ENCODE data around the gene PIK3CD. TPM values are rescaled to one million over a fixed set of nuclear protein-coding genes. Genes with fewer than 3 reads are reported as not detected.

The PIK3CD gene
- total RNA-seq, 2 experiments from 2014 or later: 222 to 242 TPM

DNA sequence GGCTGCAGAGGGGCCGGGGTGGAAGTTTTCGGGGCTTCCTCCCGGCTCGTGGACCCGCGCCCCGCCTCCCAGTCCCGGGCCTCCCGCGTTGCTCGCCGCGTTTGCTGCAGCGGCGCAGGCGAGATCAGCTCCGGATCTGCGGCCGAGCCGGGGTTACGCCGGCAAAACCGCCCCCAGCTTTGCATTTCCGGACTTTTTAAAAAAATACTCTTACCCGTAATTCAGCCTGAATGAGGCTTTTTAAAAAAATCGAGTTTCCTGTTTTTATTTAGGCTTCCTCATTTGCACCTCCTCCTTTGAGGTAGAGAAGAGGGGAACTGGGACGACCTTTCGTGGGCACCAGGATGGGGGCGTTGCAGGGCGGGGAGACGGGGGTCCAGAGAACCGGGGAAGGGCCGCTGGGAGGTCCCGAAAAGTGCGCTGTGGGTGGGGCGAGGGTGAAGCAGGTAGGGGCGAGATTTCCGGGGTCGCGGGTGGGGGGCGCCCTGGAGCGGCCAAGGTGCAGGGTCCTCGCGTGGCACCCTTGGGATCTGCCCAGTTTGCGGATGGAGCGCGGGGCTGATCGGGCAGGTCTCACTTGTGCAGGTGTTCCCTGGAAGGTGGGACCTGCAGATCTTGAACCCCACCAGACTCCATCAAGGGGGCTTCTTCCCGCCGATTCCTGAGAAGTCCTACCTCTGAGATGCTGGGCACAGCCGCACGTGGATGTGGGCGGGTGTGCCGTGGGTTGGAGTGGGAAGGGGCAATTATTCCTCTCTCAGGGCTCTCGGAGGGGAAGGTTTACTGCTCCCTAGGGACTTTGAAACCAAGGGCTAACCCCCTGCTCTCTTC, 1.1 kb downstream of the PIK3CD start:
- H3K27ac Mint-ChIP-seq: peak overlapping the region; percentile 96
- H3K36me3 Mint-ChIP-seq (ENCODE audit: low read depth): peaks cover 52% of the 10 kb centered on the region
- H3K4me3 Mint-ChIP-seq: peak overlapping the region; percentile 95
- H3K9me3 Mint-ChIP-seq: no peaks in the 10 kb centered on the region
- POLR2A ChIA-PET: interaction anchor here (0.6 to 2.3 kb wide), 5 partner anchors 24 to 364 kb away, joined by 4 to 6 read pairs (median 5); no protein-coding TSS in a partner anchor
- no peaks in the 10 kb centered on the region for H3K27me3 Mint-ChIP-seq
- peaks cover 68% of the 10 kb centered on the region for H3K4me1 Mint-ChIP-seq
- CTCF ChIA-PET: interaction anchor here (0.6 to 11.4 kb wide), 11 partner anchors 9 to 1347 kb away, joined by 3 to 81 read pairs (median 3); no protein-coding TSS in a partner anchor
- DNase-seq: peak; percentile 78

DNA sequence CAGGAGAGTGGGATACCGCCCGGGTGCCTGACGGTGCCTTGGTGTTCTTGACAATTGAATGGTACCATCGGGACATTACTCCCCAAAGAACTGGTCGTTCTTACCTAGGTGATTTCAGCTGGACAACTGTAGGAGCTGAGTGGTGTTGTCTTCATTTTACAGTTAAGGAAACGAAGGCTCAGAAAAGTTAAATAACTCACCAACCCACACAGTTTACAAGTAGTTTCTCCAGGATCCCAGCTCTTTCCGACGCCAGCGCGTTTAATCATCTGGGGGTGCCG, 1.6 kb downstream of the PIK3CD start:
- DNase-seq: peak; percentile 17
- no peaks in the 10 kb centered on the region for H3K9me3 Mint-ChIP-seq
- POLR2A ChIA-PET: interaction anchor here (1.7 to 2.3 kb wide), 2 partner anchors 25 to 34 kb away, joined by 5 to 6 read pairs; no protein-coding TSS in a partner anchor
- peaks cover 49% of the 10 kb centered on the region for H3K36me3 Mint-ChIP-seq (ENCODE audit: low read depth)
- peak overlapping the region; percentile 96 for H3K27ac Mint-ChIP-seq
- peak overlapping the region; percentile 95 for H3K4me3 Mint-ChIP-seq
- H3K4me1 Mint-ChIP-seq: peaks cover 71% of the 10 kb centered on the region
- CTCF ChIA-PET: interaction anchor here (0.7 to 11.4 kb wide), 8 partner anchors 10 to 74 kb away, joined by 3 to 81 read pairs (median 3); no protein-coding TSS in a partner anchor
- H3K27me3 Mint-ChIP-seq: no peaks in the 10 kb centered on the region

DNA sequence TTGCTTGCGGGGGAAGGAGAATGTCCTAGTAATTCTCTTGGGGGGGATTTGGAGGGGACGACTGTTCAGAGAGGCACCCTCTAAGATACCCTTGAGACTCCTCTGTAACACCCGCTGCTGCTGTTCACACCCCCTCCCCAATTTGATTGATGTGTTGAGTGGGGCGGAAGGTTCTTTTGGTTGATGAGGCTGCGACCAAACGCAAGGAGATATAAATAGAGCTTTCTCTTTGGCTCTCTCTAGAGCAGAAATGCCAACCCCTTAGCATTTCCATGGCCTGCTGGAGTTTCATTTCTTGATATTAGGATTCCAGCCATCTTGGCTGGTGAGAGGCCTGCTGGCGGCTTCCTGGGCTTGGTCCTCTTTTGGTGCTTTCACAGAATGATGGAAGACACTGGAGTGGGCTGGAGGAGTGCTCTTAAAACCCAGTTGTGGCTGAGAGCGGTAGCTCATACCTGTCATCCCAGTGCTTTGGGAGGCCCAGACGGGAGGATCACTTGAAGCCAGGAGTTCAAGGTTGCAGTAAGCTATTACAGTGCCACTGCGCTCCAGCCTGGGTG, 2.0 kb downstream of the PIK3CD start:
- H3K4me3 Mint-ChIP-seq: peak overlapping the region; percentile 95
- H3K36me3 Mint-ChIP-seq (ENCODE audit: low read depth): peaks cover 49% of the 10 kb centered on the region
- no peaks in the 10 kb centered on the region for H3K9me3 Mint-ChIP-seq
- peaks cover 71% of the 10 kb centered on the region for H3K4me1 Mint-ChIP-seq
- CTCF ChIA-PET: interaction anchor here (0.7 to 11.4 kb wide), 8 partner anchors 10 to 73 kb away, joined by 3 to 81 read pairs (median 3); no protein-coding TSS in a partner anchor
- H3K27me3 Mint-ChIP-seq: no peaks in the 10 kb centered on the region
- peak overlapping the region; percentile 96 for H3K27ac Mint-ChIP-seq
- POLR2A ChIA-PET: interaction anchor here (1.5 to 2.3 kb wide), 3 partner anchors 25 to 64 kb away, joined by 5 to 6 read pairs (median 5); no protein-coding TSS in a partner anchor
- peak; percentile 44 for DNase-seq

DNA sequence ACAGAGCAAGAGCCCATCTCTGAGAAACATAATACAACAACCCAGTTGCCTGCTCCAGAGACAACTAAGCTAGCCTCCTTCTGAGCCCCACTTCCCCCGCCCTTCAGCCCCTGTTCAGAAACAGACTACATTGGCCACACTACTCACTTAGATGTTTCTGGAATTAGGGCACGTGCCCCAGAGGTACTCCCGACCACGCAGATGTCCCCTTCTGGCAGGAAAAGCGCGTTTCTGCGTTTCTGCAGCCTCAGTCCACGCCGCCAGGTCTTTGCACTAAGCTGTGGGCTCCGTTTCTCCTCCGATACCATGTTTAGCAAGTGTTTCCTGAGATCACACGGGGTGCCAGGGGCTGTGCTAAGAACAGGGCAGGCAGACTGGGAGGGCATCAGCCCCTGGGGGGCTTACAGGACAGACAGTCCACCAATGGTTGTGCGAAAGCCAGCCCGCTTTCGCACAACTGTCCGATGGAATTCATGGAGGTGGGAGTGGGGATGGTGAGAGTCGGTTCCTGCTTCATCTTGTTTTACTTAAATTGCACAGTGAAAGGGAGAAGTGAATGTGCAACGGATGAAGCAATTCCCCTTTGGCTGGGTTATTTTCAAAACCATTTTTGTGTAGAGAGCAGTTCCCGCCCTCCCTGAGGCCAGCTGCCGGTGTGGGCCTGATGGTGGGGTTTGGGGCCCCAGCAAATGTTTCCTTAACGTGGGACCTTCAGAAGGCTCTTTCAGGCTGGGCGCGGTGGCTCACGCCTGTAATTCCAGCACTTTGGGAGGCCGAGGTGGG, 2.7 kb downstream of the PIK3CD start:
- peak overlapping the region; percentile 95 for H3K4me3 Mint-ChIP-seq
- H3K4me1 Mint-ChIP-seq: peaks cover 76% of the 10 kb centered on the region
- DNase-seq: peak; percentile 33
- H3K27ac Mint-ChIP-seq: peak overlapping the region; percentile 96
- no peaks in the 10 kb centered on the region for H3K9me3 Mint-ChIP-seq
- H3K36me3 Mint-ChIP-seq (ENCODE audit: low read depth): peaks cover 51% of the 10 kb centered on the region
- H3K27me3 Mint-ChIP-seq: no peaks in the 10 kb centered on the region
- POLR2A ChIA-PET: interaction anchor here (0.7 to 2.3 kb wide), 4 partner anchors 26 to 112 kb away, joined by 4 to 6 read pairs (median 5); no protein-coding TSS in a partner anchor
- CTCF ChIA-PET: interaction anchor here (0.7 to 11.4 kb wide), 9 partner anchors 9 to 67 kb away, joined by 3 to 81 read pairs (median 3); no protein-coding TSS in a partner anchor

DNA sequence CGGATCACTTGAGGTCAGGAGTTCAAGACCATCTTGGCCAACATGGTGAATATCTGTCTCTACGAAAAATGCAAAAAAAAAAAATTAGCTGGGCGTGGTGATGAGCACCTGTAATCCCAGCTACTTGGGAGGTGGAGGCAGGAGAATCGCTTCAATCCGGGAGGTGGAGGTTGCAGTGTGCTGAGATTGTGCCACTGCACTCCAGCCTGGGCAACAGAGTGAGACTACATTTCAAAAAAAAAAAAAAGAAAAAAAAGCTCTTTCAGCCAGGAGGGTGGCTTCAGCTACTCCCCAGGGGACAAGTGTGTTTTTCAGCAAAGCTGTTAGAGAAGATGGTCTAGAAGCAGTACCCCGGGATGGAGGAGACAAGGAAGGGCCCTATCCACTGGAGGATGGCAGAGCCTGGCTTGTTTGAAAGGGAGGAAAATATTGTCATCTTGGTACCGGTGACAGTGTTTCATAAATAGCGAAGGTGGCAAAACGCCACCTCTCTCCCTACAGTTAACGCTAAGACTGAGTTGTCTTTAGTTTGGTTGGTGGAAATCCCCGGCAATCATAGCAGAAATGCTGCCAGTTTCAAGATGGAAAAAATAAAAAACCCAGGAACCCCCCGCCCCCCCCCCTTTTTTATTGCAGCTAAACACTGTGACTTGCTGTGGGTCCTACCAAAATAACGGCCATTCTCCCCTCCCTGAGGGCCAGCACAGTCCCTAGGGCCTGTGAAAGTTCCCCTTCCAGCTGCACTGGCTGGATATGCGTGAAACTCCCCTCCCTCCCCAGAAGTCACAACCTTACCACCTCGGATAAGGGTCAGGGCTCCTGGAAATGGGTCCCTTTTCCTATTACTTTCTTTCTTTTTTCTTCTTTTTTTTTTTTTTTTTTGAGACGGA, 3.5 kb downstream of the PIK3CD start:
- DNase-seq: peak; percentile 42
- CTCF ChIA-PET: interaction anchor here (0.7 to 11.4 kb wide), 10 partner anchors 10 to 66 kb away, joined by 3 to 81 read pairs (median 3); no protein-coding TSS in a partner anchor
- H3K36me3 Mint-ChIP-seq (ENCODE audit: low read depth): peaks cover 55% of the 10 kb centered on the region
- POLR2A ChIA-PET: interaction anchor here (0.7 to 2.3 kb wide), 3 partner anchors 32 to 113 kb away, joined by 4 to 6 read pairs (median 5); no protein-coding TSS in a partner anchor
- peaks cover 74% of the 10 kb centered on the region for H3K4me1 Mint-ChIP-seq
- H3K9me3 Mint-ChIP-seq: no peaks in the 10 kb centered on the region
- H3K27ac Mint-ChIP-seq: peak overlapping the region; percentile 96
- H3K27me3 Mint-ChIP-seq: no peaks in the 10 kb centered on the region
- peak overlapping the region; percentile 95 for H3K4me3 Mint-ChIP-seq

DNA sequence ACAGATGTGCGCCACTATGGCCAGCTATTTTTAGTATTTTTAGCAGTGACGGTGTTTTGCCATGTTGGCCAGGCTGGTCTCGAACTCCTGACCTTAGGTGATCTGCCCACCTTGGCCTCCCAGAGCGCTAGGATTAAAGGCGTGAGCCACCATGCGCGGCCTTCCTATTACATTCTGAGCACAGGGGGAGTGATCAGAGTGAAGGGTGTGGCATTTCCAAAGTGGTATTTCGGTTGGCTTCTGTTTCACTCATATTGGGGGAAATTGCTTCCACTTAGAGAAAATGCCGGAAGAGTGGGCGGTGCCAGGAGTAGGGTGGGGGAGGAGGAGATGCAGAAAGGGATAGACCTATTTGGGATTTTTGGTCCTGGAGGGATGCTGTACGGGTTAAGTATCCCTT, 4.3 kb downstream of the PIK3CD start:
- H3K4me1 Mint-ChIP-seq: peaks cover 74% of the 10 kb centered on the region
- H3K27me3 Mint-ChIP-seq: no peaks in the 10 kb centered on the region
- H3K4me3 Mint-ChIP-seq: peak overlapping the region; percentile 95
- ChIA-PET POLR2A (interaction anchor here (0.6 kb wide), 1 partner anchor 9 kb away, joined by 3 read pairs; no protein-coding TSS in a partner anchor), CTCF (interaction anchor here (1.1 to 11.4 kb wide), 5 partner anchors 11 to 35 kb away, joined by 3 to 81 read pairs (median 4); no protein-coding TSS in a partner anchor)
- no peak for DNase-seq
- H3K9me3 Mint-ChIP-seq: no peaks in the 10 kb centered on the region
- H3K36me3 Mint-ChIP-seq (ENCODE audit: low read depth): peaks cover 61% of the 10 kb centered on the region
- peak overlapping the region; percentile 78 for H3K27ac Mint-ChIP-seq

DNA sequence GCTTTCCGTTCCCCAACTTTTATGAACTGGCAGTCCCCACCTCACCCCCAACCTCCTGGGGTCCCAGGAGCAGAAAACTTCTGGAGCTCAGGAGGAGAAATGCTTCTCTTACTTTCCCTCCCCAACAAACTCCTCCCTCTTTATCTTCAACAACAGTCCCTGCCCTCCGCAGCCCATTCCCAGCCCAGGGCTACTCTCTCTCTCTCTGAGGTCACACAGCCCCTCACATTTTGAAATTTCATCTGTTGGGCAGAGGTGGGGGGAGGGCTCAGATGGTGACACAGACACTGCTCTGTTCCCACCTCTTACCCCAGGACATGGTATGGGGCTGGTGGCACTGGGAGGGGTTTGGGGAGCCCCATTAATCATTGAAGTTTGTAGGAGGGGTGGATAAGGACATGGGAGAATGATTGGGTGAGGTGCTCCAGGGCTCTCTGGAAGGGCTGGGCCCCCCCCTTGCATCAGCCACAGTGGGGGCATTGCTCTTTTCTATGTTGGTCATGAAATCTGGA, 6.0 kb downstream of the PIK3CD start:
- DNase-seq: no peak
- Mint-ChIP-seq H3K27ac (peak overlapping the region; percentile 79), H3K9me3 (no peaks in the 10 kb centered on the region), H3K4me1 (peaks cover 74% of the 10 kb centered on the region), H3K27me3 (no peaks in the 10 kb centered on the region), H3K36me3 (ENCODE audit: low read depth) (peaks cover 66% of the 10 kb centered on the region), H3K4me3 (peak overlapping the region; percentile 32)
- ChIA-PET CTCF (interaction anchor here (11.4 kb wide), 1 partner anchor 29 kb away, joined by 81 read pairs; no protein-coding TSS in a partner anchor), POLR2A (no interaction called here)

DNA sequence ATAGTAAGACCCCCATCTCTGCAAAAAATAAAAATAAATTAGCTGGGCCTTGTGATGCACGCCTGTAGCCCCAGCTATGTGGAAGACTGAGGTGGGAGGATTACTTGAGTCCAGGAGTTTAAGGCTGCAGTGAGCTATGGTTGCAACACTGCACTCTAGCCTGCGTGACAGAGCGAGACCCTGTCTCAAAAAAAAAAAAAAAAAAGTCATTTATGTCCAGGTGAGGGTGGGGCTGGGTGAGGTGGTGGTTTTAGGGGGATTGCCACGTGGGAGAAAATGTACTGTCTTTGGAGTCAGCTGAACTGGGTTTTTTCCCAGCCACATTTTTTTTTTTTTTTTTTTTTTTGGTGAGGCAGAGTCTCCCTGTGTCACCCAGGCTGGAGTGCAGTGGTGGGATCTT, 6.7 kb downstream of the PIK3CD start:
- H3K9me3 Mint-ChIP-seq: no peaks in the 10 kb centered on the region
- peaks cover 79% of the 10 kb centered on the region for H3K4me1 Mint-ChIP-seq
- DNase-seq: no peak
- H3K4me3 Mint-ChIP-seq: peak overlapping the region; percentile 32
- CTCF ChIA-PET: interaction anchor here (0.6 to 11.4 kb wide), 3 partner anchors 15 to 29 kb away, joined by 3 to 81 read pairs (median 4); no protein-coding TSS in a partner anchor
- no peaks in the 10 kb centered on the region for H3K27me3 Mint-ChIP-seq
- POLR2A ChIA-PET: no interaction called here
- peaks cover 70% of the 10 kb centered on the region for H3K36me3 Mint-ChIP-seq (ENCODE audit: low read depth)
- peak overlapping the region; percentile 79 for H3K27ac Mint-ChIP-seq

DNA sequence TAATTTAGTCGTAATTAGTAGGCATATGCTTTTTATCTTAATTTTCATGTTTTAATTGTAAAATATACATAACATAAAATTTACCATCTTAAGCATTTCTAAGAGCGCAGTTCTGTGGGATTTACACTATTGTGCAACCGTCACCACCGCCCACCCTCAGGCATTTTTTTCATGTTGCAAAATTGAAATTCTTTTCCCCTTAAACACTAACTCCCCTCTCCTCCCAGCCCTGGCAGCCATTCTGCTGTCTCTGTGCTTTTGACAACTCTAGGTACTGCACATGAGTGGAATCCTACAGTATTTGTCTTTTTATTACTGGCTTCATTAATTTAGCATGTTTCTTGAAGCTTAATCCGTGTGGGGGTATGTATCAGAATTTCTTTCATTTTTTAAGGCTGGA, 7.8 kb downstream of the PIK3CD start:
- no peak overlapping the region for H3K27ac Mint-ChIP-seq
- no peaks in the 10 kb centered on the region for H3K9me3 Mint-ChIP-seq
- no peaks in the 10 kb centered on the region for H3K27me3 Mint-ChIP-seq
- peaks cover 67% of the 10 kb centered on the region for H3K36me3 Mint-ChIP-seq (ENCODE audit: low read depth)
- DNase-seq: no peak
- peaks cover 73% of the 10 kb centered on the region for H3K4me1 Mint-ChIP-seq
- POLR2A ChIA-PET: no interaction called here
- H3K4me3 Mint-ChIP-seq: no peak overlapping the region
- CTCF ChIA-PET: interaction anchor here (11.4 kb wide), 1 partner anchor 30 kb away, joined by 81 read pairs; no protein-coding TSS in a partner anchor

DNA sequence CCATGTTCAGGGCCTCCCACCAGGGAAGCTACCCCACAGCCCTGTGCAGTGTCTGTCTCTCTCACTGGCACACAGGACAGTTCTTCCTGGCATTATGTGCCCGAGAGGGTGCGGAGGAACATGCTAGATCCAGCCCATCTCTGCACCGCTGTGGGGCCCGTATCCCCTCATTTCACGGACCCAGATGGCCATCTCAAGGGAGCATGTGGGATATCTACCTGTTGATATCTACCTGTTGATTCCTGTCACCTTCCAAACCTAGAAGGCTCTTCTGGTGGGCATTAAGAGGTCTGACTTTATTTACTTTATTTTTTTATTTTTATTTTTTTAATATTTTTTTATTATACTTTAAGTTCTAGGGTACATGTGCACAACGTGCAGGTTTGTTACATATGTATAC, 11.7 kb downstream of the PIK3CD start:
- peaks cover 60% of the 10 kb centered on the region for H3K36me3 Mint-ChIP-seq (ENCODE audit: low read depth)
- no peak overlapping the region for H3K4me3 Mint-ChIP-seq
- ChIA-PET CTCF (interaction anchor here (1.0 kb wide), 1 partner anchor 37 kb away, joined by 3 read pairs; no protein-coding TSS in a partner anchor), POLR2A (no interaction called here)
- no peak for DNase-seq
- no peak overlapping the region for H3K27ac Mint-ChIP-seq
- no peaks in the 10 kb centered on the region for H3K9me3 Mint-ChIP-seq
- no peaks in the 10 kb centered on the region for H3K27me3 Mint-ChIP-seq
- H3K4me1 Mint-ChIP-seq: peaks cover 57% of the 10 kb centered on the region

DNA sequence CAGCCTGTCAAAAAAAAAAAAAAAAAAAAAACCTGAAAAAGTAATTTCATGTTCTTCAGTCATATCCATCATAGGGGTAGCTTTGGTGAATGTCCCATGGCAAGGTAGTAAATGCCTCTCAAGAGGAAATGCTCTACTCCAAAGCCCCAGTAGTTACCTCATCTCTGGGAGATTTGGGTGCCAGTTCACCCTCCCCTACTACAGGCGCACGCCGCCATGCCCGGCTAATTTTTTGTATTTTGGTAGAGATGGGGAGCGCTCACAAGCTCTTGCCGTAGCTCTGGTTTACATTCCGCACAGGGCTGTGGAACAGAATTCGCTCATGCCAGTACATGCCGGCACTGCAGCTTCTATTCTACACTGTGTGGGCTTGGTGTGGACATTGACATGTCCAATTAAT, 13.7 kb downstream of the PIK3CD start:
- ChIA-PET POLR2A (interaction anchor here (0.7 kb wide), 1 partner anchor 9 kb away, joined by 3 read pairs; no protein-coding TSS in a partner anchor), CTCF (interaction anchor here (1.1 to 1.6 kb wide), 4 partner anchors 25 to 39 kb away, joined by 3 to 6 read pairs (median 4); no protein-coding TSS in a partner anchor)
- Mint-ChIP-seq H3K27me3 (no peaks in the 10 kb centered on the region), H3K9me3 (no peaks in the 10 kb centered on the region), H3K4me1 (peaks cover 53% of the 10 kb centered on the region), H3K4me3 (no peak overlapping the region), H3K36me3 (ENCODE audit: low read depth) (peaks cover 65% of the 10 kb centered on the region), H3K27ac (peak overlapping the region; percentile 50)
- DNase-seq: no peak

All from activated CD4-positive, alpha-beta T cell treated with anti-CD3 and anti-CD28 coated beads, Interleukin-2, amount 10 ng/mL, durations not matched to agents 7 days and 5 days (primary cell).